ENCODE results near the gene SIPA1L3.

SIPA1L3 gene

DNA sequence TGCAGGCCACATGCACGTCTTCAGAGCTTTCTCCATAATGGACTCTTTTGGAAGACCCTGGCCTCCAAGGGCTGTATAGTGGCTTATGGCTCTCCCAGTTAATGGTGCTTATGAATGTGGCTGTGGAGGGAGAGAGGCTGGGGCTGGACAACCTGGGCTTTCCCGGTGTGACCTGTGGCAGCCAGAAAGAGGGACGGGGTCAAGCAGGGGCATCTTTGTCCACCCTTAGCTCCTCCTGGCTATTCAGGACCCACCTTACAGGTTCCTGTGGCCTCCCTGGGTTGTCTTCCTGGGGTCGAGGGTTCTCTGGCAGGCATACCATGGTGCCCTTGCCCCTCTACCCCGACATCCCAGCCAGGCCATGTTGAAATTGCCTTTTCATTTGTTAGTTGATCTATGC is 75.6 kb downstream of the SIPA1L3 start (continued):
- TF ChIP-seq, protein P1, sequence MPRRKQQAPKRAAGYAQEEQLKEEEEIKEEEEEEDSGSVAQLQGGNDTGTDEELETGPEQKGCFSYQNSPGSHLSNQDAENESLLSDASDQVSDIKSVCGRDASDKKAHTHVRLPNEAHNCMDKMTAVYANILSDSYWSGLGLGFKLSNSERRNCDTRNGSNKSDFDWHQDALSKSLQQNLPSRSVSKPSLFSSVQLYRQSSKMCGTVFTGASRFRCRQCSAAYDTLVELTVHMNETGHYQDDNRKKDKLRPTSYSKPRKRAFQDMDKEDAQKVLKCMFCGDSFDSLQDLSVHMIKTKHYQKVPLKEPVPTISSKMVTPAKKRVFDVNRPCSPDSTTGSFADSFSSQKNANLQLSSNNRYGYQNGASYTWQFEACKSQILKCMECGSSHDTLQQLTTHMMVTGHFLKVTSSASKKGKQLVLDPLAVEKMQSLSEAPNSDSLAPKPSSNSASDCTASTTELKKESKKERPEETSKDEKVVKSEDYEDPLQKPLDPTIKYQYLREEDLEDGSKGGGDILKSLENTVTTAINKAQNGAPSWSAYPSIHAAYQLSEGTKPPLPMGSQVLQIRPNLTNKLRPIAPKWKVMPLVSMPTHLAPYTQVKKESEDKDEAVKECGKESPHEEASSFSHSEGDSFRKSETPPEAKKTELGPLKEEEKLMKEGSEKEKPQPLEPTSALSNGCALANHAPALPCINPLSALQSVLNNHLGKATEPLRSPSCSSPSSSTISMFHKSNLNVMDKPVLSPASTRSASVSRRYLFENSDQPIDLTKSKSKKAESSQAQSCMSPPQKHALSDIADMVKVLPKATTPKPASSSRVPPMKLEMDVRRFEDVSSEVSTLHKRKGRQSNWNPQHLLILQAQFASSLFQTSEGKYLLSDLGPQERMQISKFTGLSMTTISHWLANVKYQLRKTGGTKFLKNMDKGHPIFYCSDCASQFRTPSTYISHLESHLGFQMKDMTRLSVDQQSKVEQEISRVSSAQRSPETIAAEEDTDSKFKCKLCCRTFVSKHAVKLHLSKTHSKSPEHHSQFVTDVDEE (CRISPR knock-in tag; IDR thresholded peaks at IDR 0.05): no peak
- no peak for TF ChIP-seq PPARA (CRISPR knock-in tag; IDR thresholded peaks at IDR 0.05; ENCODE audit: borderline replicate concordance)
- TF ChIP-seq ZFP3 (CRISPR knock-in tag; IDR thresholded peaks at IDR 0.05): no peak
- no peak for TF ChIP-seq SNAI2 (CRISPR knock-in tag; IDR thresholded peaks at IDR 0.05)

DNA sequence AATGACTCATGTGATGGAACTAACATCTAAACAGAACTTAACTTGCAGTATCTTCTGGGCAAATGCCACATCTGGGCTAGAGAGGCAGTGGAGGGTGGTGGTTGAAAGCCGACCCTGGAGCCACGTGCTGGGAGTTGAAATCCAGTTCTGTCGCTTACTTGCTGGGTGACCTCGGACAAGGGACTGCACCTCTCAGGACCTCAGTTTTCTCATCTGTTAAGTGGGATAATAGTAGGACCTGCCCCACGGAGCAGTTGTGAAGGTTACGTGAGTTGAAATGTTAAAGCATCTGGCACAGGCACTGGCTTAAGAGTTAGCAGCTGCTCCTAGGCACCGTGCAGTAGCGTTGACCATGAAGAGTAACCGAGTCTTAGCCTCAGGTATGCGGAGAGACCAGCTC is 76.1 kb downstream of the SIPA1L3 start:
- ATAC-seq: no peak
- TF ChIP-seq, protein P2, sequence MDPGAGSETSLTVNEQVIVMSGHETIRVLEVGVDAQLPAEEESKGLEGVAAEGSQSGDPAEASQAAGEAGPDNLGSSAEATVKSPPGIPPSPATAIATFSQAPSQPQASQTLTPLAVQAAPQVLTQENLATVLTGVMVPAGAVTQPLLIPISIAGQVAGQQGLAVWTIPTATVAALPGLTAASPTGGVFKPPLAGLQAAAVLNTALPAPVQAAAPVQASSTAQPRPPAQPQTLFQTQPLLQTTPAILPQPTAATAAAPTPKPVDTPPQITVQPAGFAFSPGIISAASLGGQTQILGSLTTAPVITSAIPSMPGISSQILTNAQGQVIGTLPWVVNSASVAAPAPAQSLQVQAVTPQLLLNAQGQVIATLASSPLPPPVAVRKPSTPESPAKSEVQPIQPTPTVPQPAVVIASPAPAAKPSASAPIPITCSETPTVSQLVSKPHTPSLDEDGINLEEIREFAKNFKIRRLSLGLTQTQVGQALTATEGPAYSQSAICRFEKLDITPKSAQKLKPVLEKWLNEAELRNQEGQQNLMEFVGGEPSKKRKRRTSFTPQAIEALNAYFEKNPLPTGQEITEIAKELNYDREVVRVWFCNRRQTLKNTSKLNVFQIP (CRISPR knock-in tag; IDR thresholded peaks at IDR 0.05; ENCODE audit: borderline replicate concordance, low read depth): no peak
- TF ChIP-seq, protein P3, sequence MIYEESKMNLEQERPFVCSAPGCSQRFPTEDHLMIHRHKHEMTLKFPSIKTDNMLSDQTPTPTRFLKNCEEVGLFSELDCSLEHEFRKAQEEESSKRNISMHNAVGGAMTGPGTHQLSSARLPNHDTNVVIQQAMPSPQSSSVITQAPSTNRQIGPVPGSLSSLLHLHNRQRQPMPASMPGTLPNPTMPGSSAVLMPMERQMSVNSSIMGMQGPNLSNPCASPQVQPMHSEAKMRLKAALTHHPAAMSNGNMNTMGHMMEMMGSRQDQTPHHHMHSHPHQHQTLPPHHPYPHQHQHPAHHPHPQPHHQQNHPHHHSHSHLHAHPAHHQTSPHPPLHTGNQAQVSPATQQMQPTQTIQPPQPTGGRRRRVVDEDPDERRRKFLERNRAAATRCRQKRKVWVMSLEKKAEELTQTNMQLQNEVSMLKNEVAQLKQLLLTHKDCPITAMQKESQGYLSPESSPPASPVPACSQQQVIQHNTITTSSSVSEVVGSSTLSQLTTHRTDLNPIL (CRISPR knock-in tag; IDR thresholded peaks at IDR 0.05; ENCODE audit: low read depth): no peak
- no peak for TF ChIP-seq ZNF565 (CRISPR knock-in tag; conservative IDR thresholded peaks at IDR 0.05; ENCODE audit: low read depth)
- TF ChIP-seq TOX (CRISPR knock-in tag; IDR thresholded peaks at IDR 0.05; ENCODE audit: borderline replicate concordance): no peak
- no peak for TF ChIP-seq BACH2 (CRISPR knock-in tag; IDR thresholded peaks at IDR 0.05; ENCODE audit: borderline replicate concordance)
- no peak for TF ChIP-seq GLIS3 (CRISPR knock-in tag; IDR thresholded peaks at IDR 0.05)
- TF ChIP-seq ARNTL (CRISPR knock-in tag; IDR thresholded peaks at IDR 0.05; ENCODE audit: borderline replicate concordance, low read depth): no peak
- no peak for TF ChIP-seq ZC3H10 (CRISPR knock-in tag; IDR thresholded peaks at IDR 0.05)
- TF ChIP-seq, protein P4, sequence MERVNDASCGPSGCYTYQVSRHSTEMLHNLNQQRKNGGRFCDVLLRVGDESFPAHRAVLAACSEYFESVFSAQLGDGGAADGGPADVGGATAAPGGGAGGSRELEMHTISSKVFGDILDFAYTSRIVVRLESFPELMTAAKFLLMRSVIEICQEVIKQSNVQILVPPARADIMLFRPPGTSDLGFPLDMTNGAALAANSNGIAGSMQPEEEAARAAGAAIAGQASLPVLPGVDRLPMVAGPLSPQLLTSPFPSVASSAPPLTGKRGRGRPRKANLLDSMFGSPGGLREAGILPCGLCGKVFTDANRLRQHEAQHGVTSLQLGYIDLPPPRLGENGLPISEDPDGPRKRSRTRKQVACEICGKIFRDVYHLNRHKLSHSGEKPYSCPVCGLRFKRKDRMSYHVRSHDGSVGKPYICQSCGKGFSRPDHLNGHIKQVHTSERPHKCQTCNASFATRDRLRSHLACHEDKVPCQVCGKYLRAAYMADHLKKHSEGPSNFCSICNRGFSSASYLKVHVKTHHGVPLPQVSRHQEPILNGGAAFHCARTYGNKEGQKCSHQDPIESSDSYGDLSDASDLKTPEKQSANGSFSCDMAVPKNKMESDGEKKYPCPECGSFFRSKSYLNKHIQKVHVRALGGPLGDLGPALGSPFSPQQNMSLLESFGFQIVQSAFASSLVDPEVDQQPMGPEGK (CRISPR knock-in tag; IDR thresholded peaks at IDR 0.05; ENCODE audit: borderline replicate concordance): no peak

DNA sequence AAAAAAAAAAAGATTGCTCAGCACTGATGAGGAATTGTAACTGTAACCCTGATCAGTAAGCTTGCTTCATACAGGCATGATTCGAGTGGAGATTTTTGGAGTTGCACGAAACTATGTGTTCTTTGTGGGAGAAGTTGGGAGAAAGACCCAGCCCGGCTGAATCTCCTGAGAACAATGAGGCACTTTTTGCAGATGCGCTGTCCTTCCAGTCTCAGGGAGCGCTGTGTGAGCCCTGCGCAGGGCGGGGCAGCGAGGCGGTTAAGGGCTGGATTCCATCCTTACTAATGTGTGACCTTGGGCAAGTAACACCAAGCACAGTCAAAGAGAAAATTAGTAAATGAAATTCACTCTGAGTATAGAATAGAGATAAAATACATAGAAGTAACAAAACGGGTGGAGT is 76.9 kb downstream of the SIPA1L3 start:
- no peak for ATAC-seq
- TF ChIP-seq ZFP30 (CRISPR knock-in tag; IDR thresholded peaks at IDR 0.05) (no peak), ARNTL (CRISPR knock-in tag; IDR thresholded peaks at IDR 0.05; ENCODE audit: borderline replicate concordance, low read depth) (no peak), CSDC2 (CRISPR knock-in tag; IDR thresholded peaks at IDR 0.05) (no peak), ZNF70 (CRISPR knock-in tag; IDR thresholded peaks at IDR 0.05) (no peak), ZC3H10 (CRISPR knock-in tag; IDR thresholded peaks at IDR 0.05) (no peak), GLIS3 (CRISPR knock-in tag; IDR thresholded peaks at IDR 0.05) (no peak), RARB (CRISPR knock-in tag; IDR thresholded peaks at IDR 0.05) (no peak), BACH2 (CRISPR knock-in tag; IDR thresholded peaks at IDR 0.05; ENCODE audit: borderline replicate concordance) (no peak), TOX (CRISPR knock-in tag; IDR thresholded peaks at IDR 0.05; ENCODE audit: borderline replicate concordance) (no peak), ESRRG (CRISPR knock-in tag; IDR thresholded peaks at IDR 0.05) (no peak), SNAI2 (CRISPR knock-in tag; IDR thresholded peaks at IDR 0.05) (no peak), PPARA (CRISPR knock-in tag; IDR thresholded peaks at IDR 0.05; ENCODE audit: borderline replicate concordance) (no peak)
- TF ChIP-seq, protein P1 (CRISPR knock-in tag; IDR thresholded peaks at IDR 0.05): no peak
- TF ChIP-seq, protein P2 (CRISPR knock-in tag; IDR thresholded peaks at IDR 0.05; ENCODE audit: borderline replicate concordance, low read depth): no peak
- TF ChIP-seq, protein P3 (CRISPR knock-in tag; IDR thresholded peaks at IDR 0.05; ENCODE audit: low read depth): no peak
- TF ChIP-seq, protein P5, sequence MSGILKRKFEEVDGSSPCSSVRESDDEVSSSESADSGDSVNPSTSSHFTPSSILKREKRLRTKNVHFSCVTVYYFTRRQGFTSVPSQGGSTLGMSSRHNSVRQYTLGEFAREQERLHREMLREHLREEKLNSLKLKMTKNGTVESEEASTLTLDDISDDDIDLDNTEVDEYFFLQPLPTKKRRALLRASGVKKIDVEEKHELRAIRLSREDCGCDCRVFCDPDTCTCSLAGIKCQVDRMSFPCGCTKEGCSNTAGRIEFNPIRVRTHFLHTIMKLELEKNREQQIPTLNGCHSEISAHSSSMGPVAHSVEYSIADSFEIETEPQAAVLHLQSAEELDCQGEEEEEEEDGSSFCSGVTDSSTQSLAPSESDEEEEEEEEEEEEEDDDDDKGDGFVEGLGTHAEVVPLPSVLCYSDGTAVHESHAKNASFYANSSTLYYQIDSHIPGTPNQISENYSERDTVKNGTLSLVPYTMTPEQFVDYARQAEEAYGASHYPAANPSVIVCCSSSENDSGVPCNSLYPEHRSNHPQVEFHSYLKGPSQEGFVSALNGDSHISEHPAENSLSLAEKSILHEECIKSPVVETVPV (CRISPR knock-in tag; IDR thresholded peaks at IDR 0.05): no peak
